Measurements from ENCODE around the gene RSPH1.

Gene RSPH1

GRCh38 chr21:42532466-42533181 is 36.6 kb upstream of the RSPH1 start:
- DNase-seq (ENCODE audit: low read depth in 2 of 2) = no peak

- DNase-seq (ENCODE audit: low read depth in 2 of 2) = no peak
Observed at GRCh38 chr21:42531771-42532170, 35.7 kb upstream of the RSPH1 start.

GRCh38 chr21:42530167-42530518 is 34.1 kb upstream of the RSPH1 start:
- no peak for DNase-seq (ENCODE audit: low read depth in 2 of 2)

GRCh38 chr21:42527489-42528158 is 31.6 kb upstream of the RSPH1 start:
- DNase-seq (ENCODE audit: low read depth in 2 of 2) = peak in 1 of 2 donors; percentile 20

- no peak for DNase-seq (ENCODE audit: low read depth in 2 of 2)
Observed at GRCh38 chr21:42527127-42527488, 31.1 kb upstream of the RSPH1 start.

- no peak for DNase-seq (ENCODE audit: low read depth in 2 of 2)
Observed at GRCh38 chr21:42526379-42526727, 30.3 kb upstream of the RSPH1 start.

- DNase-seq (ENCODE audit: low read depth in 2 of 2) = no peak
Observed at GRCh38 chr21:42525676-42526378, 29.8 kb upstream of the RSPH1 start.

GRCh38 chr21:42525029-42525581 is 29.1 kb upstream of the RSPH1 start:
- DNase-seq (ENCODE audit: low read depth in 2 of 2) = no peak

GRCh38 chr21:42524341-42525028 is 28.5 kb upstream of the RSPH1 start:
- DNase-seq (ENCODE audit: low read depth in 2 of 2) = peak in 1 of 2 donors; percentile 28

GRCh38 chr21:42523941-42524340 is 27.9 kb upstream of the RSPH1 start:
- DNase-seq (ENCODE audit: low read depth in 2 of 2) = no peak

GRCh38 chr21:42523211-42523610 is 27.2 kb upstream of the RSPH1 start:
- DNase-seq (ENCODE audit: low read depth in 2 of 2) = no peak

- no peak for DNase-seq (ENCODE audit: low read depth in 2 of 2)
Observed at GRCh38 chr21:42522771-42523170, 26.7 kb upstream of the RSPH1 start.

- DNase-seq (ENCODE audit: low read depth in 2 of 2) = no peak
Observed at GRCh38 chr21:42522271-42522670, 26.2 kb upstream of the RSPH1 start.

- DNase-seq (ENCODE audit: low read depth in 2 of 2) = no peak
Observed at GRCh38 chr21:42521805-42522204, 25.8 kb upstream of the RSPH1 start.

- DNase-seq (ENCODE audit: low read depth in 2 of 2) = no peak
Observed at GRCh38 chr21:42521384-42521783, 25.4 kb upstream of the RSPH1 start.

- DNase-seq (ENCODE audit: low read depth in 2 of 2) = no peak
Observed at GRCh38 chr21:42520628-42521253, 24.7 kb upstream of the RSPH1 start.

- no peak for DNase-seq (ENCODE audit: low read depth in 2 of 2)
Observed at GRCh38 chr21:42518626-42519025, 22.6 kb upstream of the RSPH1 start.

GRCh38 chr21:42518215-42518614 is 22.2 kb upstream of the RSPH1 start:
- no peak for DNase-seq (ENCODE audit: low read depth in 2 of 2)

GRCh38 chr21:42515708-42516502 is 19.9 kb upstream of the RSPH1 start:
- no peak for DNase-seq (ENCODE audit: low read depth in 2 of 2)

GRCh38 chr21:42514883-42515228 is 18.8 kb upstream of the RSPH1 start:
- DNase-seq (ENCODE audit: low read depth in 2 of 2) = no peak

All from stimulated activated CD8-positive, alpha-beta memory T cell treated with anti-CD3 and anti-CD28 coated beads, Interleukin-7, amount 100 ng/mL, for 1 hour (primary cell).